ENCODE data around the gene PRODH2. TPM values are rescaled to one million over a fixed set of nuclear protein-coding genes. Genes with fewer than 3 reads are reported as not detected.

The PRODH2 gene
- polyA plus RNA-seq (ENCODE audit: insufficient read length in 4 of 4), result 10 to 100 TPM; 24.2 to 60.6 (median 39.9) TPM

- no peak for DNase-seq (ENCODE audit: low read depth in 4 of 4, low spot score in 2 of 4)
Measured at GRCh38 chr19:35812220-35813042, at the start of gene PRODH2. Gene PRODH2 (minus strand): TSS chr19:35812845. CDS start chr19:35812805, 40 bp downstream.

GRCh38 chr19:35861640-35862160 is 49.1 kb upstream of the PRODH2 start:
- no peak for DNase-seq (ENCODE audit: low read depth in 4 of 4, low spot score in 2 of 4)

GRCh38 chr19:35860818-35861639 is 48.4 kb upstream of the PRODH2 start:
- no peak for DNase-seq (ENCODE audit: low read depth in 4 of 4, low spot score in 2 of 4)

- DNase-seq (ENCODE audit: low read depth in 4 of 4, low spot score in 2 of 4), result no peak
Measured at GRCh38 chr19:35860436-35860817, 47.8 kb upstream of the PRODH2 start.

- no peak for DNase-seq (ENCODE audit: low read depth in 4 of 4, low spot score in 2 of 4)
Measured at GRCh38 chr19:35859414-35859813, 46.8 kb upstream of the PRODH2 start.

- no peak for DNase-seq (ENCODE audit: low read depth in 4 of 4, low spot score in 2 of 4)
Measured at GRCh38 chr19:35858311-35858710, 45.7 kb upstream of the PRODH2 start.

GRCh38 chr19:35856546-35857149 is 44.0 kb upstream of the PRODH2 start, which contains the start of gene KIRREL2:
Gene KIRREL2 (plus strand): TSS chr19:35856911. CDS start chr19:35857120, 209 bp downstream.
- DNase-seq (ENCODE audit: low read depth in 4 of 4, low spot score in 2 of 4), result no peak

- DNase-seq (ENCODE audit: low read depth in 4 of 4, low spot score in 2 of 4), result no peak
Measured at GRCh38 chr19:35853038-35853756, 40.6 kb upstream of the PRODH2 start.

- no peak for DNase-seq (ENCODE audit: low read depth in 4 of 4, low spot score in 2 of 4)
Measured at GRCh38 chr19:35852029-35852780, 39.6 kb upstream of the PRODH2 start, which contains the start of gene NPHS1. Gene NPHS1 (minus strand): TSS chr19:35852504. CDS start chr19:35851837, 667 bp downstream.

GRCh38 chr19:35851213-35852028 is 38.8 kb upstream of the PRODH2 start:
- DNase-seq (ENCODE audit: low read depth in 4 of 4, low spot score in 2 of 4), result no peak

GRCh38 chr19:35848919-35849505 is 36.4 kb upstream of the PRODH2 start:
- no peak for DNase-seq (ENCODE audit: low read depth in 4 of 4, low spot score in 2 of 4)

- no peak for DNase-seq (ENCODE audit: low read depth in 4 of 4, low spot score in 2 of 4)
Measured at GRCh38 chr19:35848486-35848885, 35.8 kb upstream of the PRODH2 start.

- no peak for DNase-seq (ENCODE audit: low read depth in 4 of 4, low spot score in 2 of 4)
Measured at GRCh38 chr19:35847911-35848310, 35.3 kb upstream of the PRODH2 start.

- no peak for DNase-seq (ENCODE audit: low read depth in 4 of 4, low spot score in 2 of 4)
Measured at GRCh38 chr19:35846038-35846668, 33.5 kb upstream of the PRODH2 start.

- no peak for DNase-seq (ENCODE audit: low read depth in 4 of 4, low spot score in 2 of 4)
Measured at GRCh38 chr19:35845215-35846037, 32.8 kb upstream of the PRODH2 start.

GRCh38 chr19:35844482-35845214 is 32.0 kb upstream of the PRODH2 start:
- DNase-seq (ENCODE audit: low read depth in 4 of 4, low spot score in 2 of 4), result no peak
